Measurements from ENCODE around the gene SRC.

Gene SRC

DNA sequence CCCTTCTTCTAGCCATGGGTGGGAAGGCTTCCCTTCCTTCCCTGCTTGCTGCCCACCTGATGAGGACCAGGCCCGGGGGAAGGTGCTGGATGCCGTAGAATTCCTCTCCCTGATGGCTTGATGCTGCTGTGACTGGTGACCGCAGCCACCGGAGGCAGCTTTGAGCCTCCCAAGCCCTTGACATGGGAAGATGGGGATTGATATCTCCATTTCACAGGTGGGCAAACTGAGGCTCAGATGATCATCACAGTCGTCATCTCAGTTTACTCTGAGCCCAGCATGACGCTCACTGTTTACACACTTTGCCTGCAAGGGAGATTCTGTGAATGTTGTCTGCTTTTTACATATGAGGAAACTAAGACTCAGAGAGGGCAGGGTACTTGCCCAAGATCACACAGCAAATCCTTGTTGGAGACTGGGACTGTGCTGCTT lies 43.9 kb downstream of the SRC start:
- Histone ChIP-seq H3K9ac (ENCODE audit: low read depth in 1 of 2, low read length in 2 of 2) (no peak overlapping the region), H3K4me3 (ENCODE audit: low read length in 2 of 2) (no peak overlapping the region), H3K27me3 (ENCODE audit: control insufficient read depth in 2 of 2, insufficient read depth in 2 of 2, low read length in 2 of 2) (no peaks in the 10 kb centered on the region), H3K4me1 (ENCODE audit: control insufficient read depth in 2 of 2, insufficient read depth in 2 of 2, low read length in 2 of 2) (peaks cover 0 to 5% of the 10 kb centered on the region in 2 donors), H3K36me3 (ENCODE audit: control insufficient read depth in 2 of 2, insufficient read depth in 2 of 2, low read length in 2 of 2) (peaks cover 54% of the 10 kb centered on the region in 2 donors), H3K27ac (ENCODE audit: low read depth in 2 of 2, low read length in 2 of 2) (no peak overlapping the region), H3K9me3 (ENCODE audit: control insufficient read depth in 2 of 2, low read length in 2 of 2) (no peaks in the 10 kb centered on the region)

DNA sequence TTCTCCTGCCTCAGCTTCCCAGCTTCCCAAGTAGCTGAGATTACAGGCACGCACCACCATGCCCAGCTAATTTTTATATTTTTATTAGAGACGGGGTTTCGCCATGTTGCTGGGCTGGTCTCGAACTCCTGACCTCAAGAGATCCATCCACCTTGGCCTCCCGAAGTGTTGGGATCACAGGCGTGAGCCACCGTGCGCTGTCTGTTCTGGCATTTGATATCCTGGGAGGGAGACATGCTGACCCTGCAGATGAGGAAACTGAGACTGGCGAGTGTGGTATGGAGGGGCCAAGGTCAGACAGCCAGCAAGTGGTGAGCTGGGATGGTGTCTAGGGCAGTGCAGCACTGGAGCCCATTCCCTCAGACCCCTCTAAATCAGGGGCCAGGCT lies 44.6 kb downstream of the SRC start:
- Histone ChIP-seq H3K4me3 (ENCODE audit: low read length in 2 of 2) (no peak overlapping the region), H3K9me3 (ENCODE audit: control insufficient read depth in 2 of 2, low read length in 2 of 2) (no peaks in the 10 kb centered on the region), H3K9ac (ENCODE audit: low read depth in 1 of 2, low read length in 2 of 2) (no peak overlapping the region), H3K27ac (ENCODE audit: low read depth in 2 of 2, low read length in 2 of 2) (no peak overlapping the region), H3K4me1 (ENCODE audit: control insufficient read depth in 2 of 2, insufficient read depth in 2 of 2, low read length in 2 of 2) (peaks cover 0 to 3% of the 10 kb centered on the region in 2 donors), H3K36me3 (ENCODE audit: control insufficient read depth in 2 of 2, insufficient read depth in 2 of 2, low read length in 2 of 2) (peaks cover 52% of the 10 kb centered on the region in 2 donors), H3K27me3 (ENCODE audit: control insufficient read depth in 2 of 2, insufficient read depth in 2 of 2, low read length in 2 of 2) (no peaks in the 10 kb centered on the region)

DNA sequence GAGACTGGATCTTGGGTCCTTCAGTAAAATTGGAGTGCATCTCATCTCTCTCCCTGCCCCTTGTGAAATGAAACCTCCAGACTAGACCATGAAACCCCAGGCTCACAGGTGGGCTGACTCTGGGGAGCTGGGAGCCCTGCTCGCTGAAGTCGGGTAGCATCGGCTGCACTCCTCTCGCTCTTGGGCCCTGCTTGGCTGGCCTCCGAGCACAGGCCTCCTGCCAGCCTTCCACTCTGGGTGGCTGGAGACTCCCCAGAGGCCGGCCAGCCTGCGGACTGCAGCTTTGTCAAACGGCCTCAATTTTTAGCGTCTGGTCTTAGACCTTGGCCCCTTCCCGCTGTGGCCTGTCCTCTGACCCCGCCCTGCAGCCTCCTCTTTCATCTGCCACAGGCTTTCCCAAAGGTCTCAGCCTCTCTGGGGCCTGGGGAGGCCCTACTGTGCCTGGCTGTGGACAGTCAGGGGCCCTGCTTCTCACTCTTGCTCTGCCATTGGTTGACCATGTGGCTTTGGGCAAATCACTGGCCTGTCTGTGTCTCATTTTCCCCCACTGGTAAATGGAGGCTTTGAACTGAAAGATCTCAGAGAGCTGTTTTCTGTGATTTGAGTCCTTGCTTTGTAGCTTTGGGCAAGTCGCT lies 45.1 kb downstream of the SRC start:
- Histone ChIP-seq H3K9ac (ENCODE audit: low read depth in 1 of 2, low read length in 2 of 2) (no peak overlapping the region), H3K27me3 (ENCODE audit: control insufficient read depth in 2 of 2, insufficient read depth in 2 of 2, low read length in 2 of 2) (no peaks in the 10 kb centered on the region), H3K36me3 (ENCODE audit: control insufficient read depth in 2 of 2, insufficient read depth in 2 of 2, low read length in 2 of 2) (peaks cover 47% of the 10 kb centered on the region in 2 donors), H3K9me3 (ENCODE audit: control insufficient read depth in 2 of 2, low read length in 2 of 2) (no peaks in the 10 kb centered on the region), H3K27ac (ENCODE audit: low read depth in 2 of 2, low read length in 2 of 2) (no peak overlapping the region), H3K4me3 (ENCODE audit: low read length in 2 of 2) (no peak overlapping the region), H3K4me1 (ENCODE audit: control insufficient read depth in 2 of 2, insufficient read depth in 2 of 2, low read length in 2 of 2) (peaks cover 0 to 3% of the 10 kb centered on the region in 2 donors)

DNA sequence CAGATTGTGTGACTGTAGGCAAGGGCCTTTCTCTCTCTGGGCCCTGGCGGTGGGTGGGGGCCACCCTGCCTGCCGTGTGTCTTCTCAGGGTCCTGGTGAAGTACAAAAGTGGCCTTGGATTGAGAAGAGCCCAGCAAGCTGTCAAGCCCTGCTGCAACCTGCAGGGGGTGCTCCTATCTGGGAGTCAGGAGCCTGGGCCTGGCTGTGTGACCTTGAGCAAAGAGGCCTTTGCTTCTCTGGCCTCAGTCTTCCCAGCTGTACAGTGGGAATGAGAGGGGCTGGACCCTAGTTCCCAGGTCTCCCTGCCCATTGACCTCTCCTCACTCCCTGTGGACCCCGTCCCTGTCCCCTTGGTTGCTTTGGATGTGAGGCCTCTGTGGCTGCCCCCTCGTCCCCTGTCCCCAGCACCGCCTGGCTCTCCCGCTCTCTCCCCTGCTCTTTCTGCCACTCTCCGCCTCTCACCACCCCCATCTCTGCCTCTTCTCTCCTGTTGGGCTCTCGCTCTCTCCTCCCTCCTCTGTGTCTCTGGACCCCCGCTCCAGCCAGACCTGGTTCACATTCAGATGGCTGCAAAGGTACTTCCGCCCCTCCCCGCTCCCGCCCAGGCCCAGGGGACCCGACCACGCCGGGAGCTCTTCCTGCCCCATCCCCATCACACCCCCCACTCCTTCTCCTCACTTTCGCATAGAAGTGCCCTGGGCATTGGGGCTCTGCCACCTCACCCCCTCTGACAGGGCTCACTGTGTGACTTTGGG lies 46.7 kb downstream of the SRC start:
- Histone ChIP-seq H3K9me3 (ENCODE audit: control insufficient read depth in 2 of 2, low read length in 2 of 2) (no peaks in the 10 kb centered on the region), H3K36me3 (ENCODE audit: control insufficient read depth in 2 of 2, insufficient read depth in 2 of 2, low read length in 2 of 2) (peaks cover 47% of the 10 kb centered on the region in 2 donors), H3K27me3 (ENCODE audit: control insufficient read depth in 2 of 2, insufficient read depth in 2 of 2, low read length in 2 of 2) (no peaks in the 10 kb centered on the region), H3K9ac (ENCODE audit: low read depth in 1 of 2, low read length in 2 of 2) (no peak overlapping the region), H3K4me3 (ENCODE audit: low read length in 2 of 2) (no peak overlapping the region), H3K4me1 (ENCODE audit: control insufficient read depth in 2 of 2, insufficient read depth in 2 of 2, low read length in 2 of 2) (peaks cover 0 to 3% of the 10 kb centered on the region in 2 donors), H3K27ac (ENCODE audit: low read depth in 2 of 2, low read length in 2 of 2) (no peak overlapping the region)

DNA sequence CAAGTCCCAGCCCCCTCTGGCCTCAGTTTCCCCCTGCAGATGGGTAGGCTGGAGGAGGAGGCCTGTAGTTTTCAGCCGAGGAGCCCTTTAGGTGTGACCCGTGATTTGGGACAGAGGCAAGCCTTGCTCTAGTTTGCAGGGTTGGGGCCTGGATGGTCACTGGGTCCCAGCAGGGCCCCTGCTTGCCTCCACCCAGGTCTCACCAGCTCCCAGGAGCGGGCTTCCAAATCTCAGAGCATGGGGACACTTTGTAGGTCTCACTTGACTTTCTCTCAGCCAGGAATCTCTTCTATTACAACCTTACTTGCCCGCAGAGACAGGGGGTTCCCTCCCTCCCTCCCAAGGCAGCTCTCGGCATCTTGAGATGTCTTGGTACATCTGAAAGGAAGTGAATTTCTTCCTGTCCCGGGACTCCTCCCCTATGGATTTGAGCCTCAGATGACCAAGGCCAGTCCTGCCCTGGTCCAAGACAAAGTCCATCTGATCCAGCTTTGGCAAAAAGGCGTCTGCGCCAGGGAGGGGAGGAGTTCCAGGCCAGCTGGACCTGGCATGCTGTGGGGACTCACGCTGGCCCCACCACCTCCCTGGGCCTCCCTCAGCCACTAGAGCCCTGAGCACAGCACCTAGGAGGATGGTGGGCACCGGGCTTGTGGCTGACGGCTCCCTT lies 47.4 kb downstream of the SRC start:
- Histone ChIP-seq H3K36me3 (ENCODE audit: control insufficient read depth in 2 of 2, insufficient read depth in 2 of 2, low read length in 2 of 2) (peaks cover 51 to 52% of the 10 kb centered on the region in 2 donors), H3K27ac (ENCODE audit: low read depth in 2 of 2, low read length in 2 of 2) (no peak overlapping the region), H3K9me3 (ENCODE audit: control insufficient read depth in 2 of 2, low read length in 2 of 2) (no peaks in the 10 kb centered on the region), H3K9ac (ENCODE audit: low read depth in 1 of 2, low read length in 2 of 2) (no peak overlapping the region), H3K27me3 (ENCODE audit: control insufficient read depth in 2 of 2, insufficient read depth in 2 of 2, low read length in 2 of 2) (no peaks in the 10 kb centered on the region), H3K4me3 (ENCODE audit: low read length in 2 of 2) (no peak overlapping the region), H3K4me1 (ENCODE audit: control insufficient read depth in 2 of 2, insufficient read depth in 2 of 2, low read length in 2 of 2) (peaks cover 0 to 3% of the 10 kb centered on the region in 2 donors)

DNA sequence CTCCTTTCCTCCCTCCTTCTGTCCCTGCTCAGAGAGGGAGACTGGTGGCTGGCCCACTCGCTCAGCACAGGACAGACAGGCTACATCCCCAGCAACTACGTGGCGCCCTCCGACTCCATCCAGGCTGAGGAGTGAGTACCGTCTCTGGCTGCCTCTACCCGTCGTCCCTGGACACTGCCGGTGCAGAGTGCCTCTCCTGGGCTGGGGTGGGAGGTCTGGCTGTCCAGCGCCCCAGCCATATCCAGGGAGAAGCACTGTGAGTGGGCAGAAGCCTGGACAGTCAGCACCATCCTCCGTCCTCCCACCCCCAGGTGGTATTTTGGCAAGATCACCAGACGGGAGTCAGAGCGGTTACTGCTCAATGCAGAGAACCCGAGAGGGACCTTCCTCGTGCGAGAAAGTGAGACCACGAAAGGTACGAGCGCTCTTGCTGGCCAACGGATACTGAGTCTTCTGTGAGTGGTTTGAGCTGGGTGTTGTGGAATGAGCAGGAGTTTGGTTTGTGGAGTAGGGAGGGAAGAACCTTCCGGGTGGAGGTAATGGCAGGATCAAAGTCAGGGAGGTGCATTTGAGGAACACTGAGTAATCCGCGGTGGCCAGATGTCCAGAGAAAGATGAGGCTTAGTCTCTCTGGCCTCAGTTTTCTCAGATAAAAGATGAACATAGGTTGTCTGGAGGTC lies 48.1 kb downstream of the SRC start:
- Histone ChIP-seq H3K27me3 (ENCODE audit: control insufficient read depth in 2 of 2, insufficient read depth in 2 of 2, low read length in 2 of 2) (no peaks in the 10 kb centered on the region), H3K27ac (ENCODE audit: low read depth in 2 of 2, low read length in 2 of 2) (no peak overlapping the region), H3K4me3 (ENCODE audit: low read length in 2 of 2) (no peak overlapping the region), H3K9me3 (ENCODE audit: control insufficient read depth in 2 of 2, low read length in 2 of 2) (no peaks in the 10 kb centered on the region), H3K36me3 (ENCODE audit: control insufficient read depth in 2 of 2, insufficient read depth in 2 of 2, low read length in 2 of 2) (peaks cover 53 to 57% of the 10 kb centered on the region in 2 donors), H3K4me1 (ENCODE audit: control insufficient read depth in 2 of 2, insufficient read depth in 2 of 2, low read length in 2 of 2) (peaks cover 0 to 3% of the 10 kb centered on the region in 2 donors), H3K9ac (ENCODE audit: low read depth in 1 of 2, low read length in 2 of 2) (no peak overlapping the region)

DNA sequence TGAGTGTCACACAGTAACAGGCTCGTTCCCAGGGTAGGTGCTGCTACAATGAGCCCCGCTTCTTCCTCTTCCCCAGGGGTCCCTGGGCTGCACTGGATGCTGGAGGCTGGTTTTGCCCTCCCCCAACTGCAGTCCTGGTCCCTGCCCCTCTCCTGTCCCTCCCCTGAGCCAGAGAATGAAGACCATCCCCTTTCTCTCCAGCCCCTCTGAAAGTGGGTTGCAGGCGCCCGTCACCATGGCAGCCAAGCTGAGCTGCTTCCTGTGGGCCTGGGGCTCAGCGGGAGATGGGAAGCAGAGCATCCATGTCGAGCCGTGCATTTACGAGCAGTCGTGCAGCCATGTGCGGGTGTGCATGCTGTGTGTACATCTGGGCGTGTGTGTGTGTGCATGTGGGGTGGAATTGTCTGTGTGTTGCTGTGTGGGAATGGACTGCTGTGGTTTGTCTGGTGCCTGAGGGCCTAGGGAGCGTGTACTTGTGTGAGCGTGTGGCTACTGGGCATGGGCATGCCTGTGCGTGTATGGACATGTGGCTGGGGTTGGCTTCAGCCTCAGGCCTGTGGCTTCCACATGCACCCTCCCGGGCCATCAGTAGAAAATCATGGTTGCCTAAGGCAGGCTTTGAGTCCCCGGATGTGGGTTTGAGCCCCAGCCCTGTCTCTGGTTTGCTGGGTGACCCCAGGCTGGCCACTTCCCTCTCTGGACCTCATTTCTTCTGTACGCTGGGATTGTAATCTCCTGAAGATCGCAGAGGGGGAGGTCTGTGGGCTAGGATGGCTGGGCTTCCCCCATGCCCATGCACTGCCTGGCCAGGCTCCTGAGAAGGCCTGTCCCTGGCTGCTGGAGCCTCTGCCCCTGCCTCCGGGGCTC lies 48.8 kb downstream of the SRC start:
- H3K4me3 ChIP-seq (ENCODE audit: low read length in 2 of 2) = no peak overlapping the region
- H3K9ac ChIP-seq (ENCODE audit: low read depth in 1 of 2, low read length in 2 of 2) = no peak overlapping the region
- peaks cover 54 to 55% of the 10 kb centered on the region in 2 donors for H3K36me3 ChIP-seq (ENCODE audit: control insufficient read depth in 2 of 2, insufficient read depth in 2 of 2, low read length in 2 of 2)
- no peak overlapping the region for H3K27ac ChIP-seq (ENCODE audit: low read depth in 2 of 2, low read length in 2 of 2)
- H3K27me3 ChIP-seq (ENCODE audit: control insufficient read depth in 2 of 2, insufficient read depth in 2 of 2, low read length in 2 of 2) = no peaks in the 10 kb centered on the region
- H3K9me3 ChIP-seq (ENCODE audit: control insufficient read depth in 2 of 2, low read length in 2 of 2) = no peaks in the 10 kb centered on the region
- peaks cover 0 to 3% of the 10 kb centered on the region in 2 donors for H3K4me1 ChIP-seq (ENCODE audit: control insufficient read depth in 2 of 2, insufficient read depth in 2 of 2, low read length in 2 of 2)

DNA sequence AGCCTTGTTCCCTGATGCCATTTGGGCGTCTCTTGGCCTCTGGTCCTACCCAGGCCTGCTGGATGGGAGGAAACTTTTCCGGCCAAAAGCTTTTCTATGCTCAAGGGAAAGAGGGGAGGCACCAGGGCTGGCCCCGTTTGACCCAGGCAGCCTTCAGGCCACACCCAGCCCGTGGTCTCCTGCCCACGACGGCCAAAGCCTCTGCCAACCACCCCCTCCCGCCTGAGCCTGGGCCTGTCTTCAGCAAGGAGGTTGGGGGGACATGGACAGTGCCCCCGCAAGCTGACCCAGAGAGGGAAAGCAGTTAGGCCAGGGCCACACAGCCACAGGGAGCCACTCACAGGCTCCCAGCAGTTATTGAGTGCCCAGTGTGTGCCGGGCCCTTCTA lies 49.5 kb downstream of the SRC start:
- peaks cover 52 to 57% of the 10 kb centered on the region in 2 donors for H3K36me3 ChIP-seq (ENCODE audit: control insufficient read depth in 2 of 2, insufficient read depth in 2 of 2, low read length in 2 of 2)
- no peaks in the 10 kb centered on the region for H3K9me3 ChIP-seq (ENCODE audit: control insufficient read depth in 2 of 2, low read length in 2 of 2)
- peaks cover 0 to 3% of the 10 kb centered on the region in 2 donors for H3K4me1 ChIP-seq (ENCODE audit: control insufficient read depth in 2 of 2, insufficient read depth in 2 of 2, low read length in 2 of 2)
- no peaks in the 10 kb centered on the region for H3K27me3 ChIP-seq (ENCODE audit: control insufficient read depth in 2 of 2, insufficient read depth in 2 of 2, low read length in 2 of 2)
- H3K27ac ChIP-seq (ENCODE audit: low read depth in 2 of 2, low read length in 2 of 2) = no peak overlapping the region
- no peak overlapping the region for H3K4me3 ChIP-seq (ENCODE audit: low read length in 2 of 2)
- no peak overlapping the region for H3K9ac ChIP-seq (ENCODE audit: low read depth in 1 of 2, low read length in 2 of 2)

- Histone ChIP-seq H3K4me3 (ENCODE audit: low read length in 2 of 2) (no peak overlapping the region), H3K36me3 (ENCODE audit: control insufficient read depth in 2 of 2, insufficient read depth in 2 of 2, low read length in 2 of 2) (peaks cover 56% of the 10 kb centered on the region in 2 donors), H3K27ac (ENCODE audit: low read depth in 2 of 2, low read length in 2 of 2) (no peak overlapping the region)
These were observed 50.0 kb downstream of the SRC start for GRCh38 chr20:37395921-37396415.

More at GRCh38 chr20:37395921-37396415, 50.0 kb downstream of the SRC start:
- H3K4me1 ChIP-seq (ENCODE audit: control insufficient read depth in 2 of 2, insufficient read depth in 2 of 2, low read length in 2 of 2) = peaks cover 0 to 3% of the 10 kb centered on the region in 2 donors
- H3K9me3 ChIP-seq (ENCODE audit: control insufficient read depth in 2 of 2, low read length in 2 of 2) = no peaks in the 10 kb centered on the region
- no peaks in the 10 kb centered on the region for H3K27me3 ChIP-seq (ENCODE audit: control insufficient read depth in 2 of 2, insufficient read depth in 2 of 2, low read length in 2 of 2)
- no peak overlapping the region for H3K9ac ChIP-seq (ENCODE audit: low read depth in 1 of 2, low read length in 2 of 2)

All from mucosa of rectum (tissue), 2 donors.